ENCODE data around the gene ASTN2. TPM values are rescaled to one million over a fixed set of nuclear protein-coding genes. Genes with fewer than 3 reads are reported as not detected.

Gene ASTN2
- total RNA-seq, 1 donor from 2014 or later = 15.9 TPM

DNA sequence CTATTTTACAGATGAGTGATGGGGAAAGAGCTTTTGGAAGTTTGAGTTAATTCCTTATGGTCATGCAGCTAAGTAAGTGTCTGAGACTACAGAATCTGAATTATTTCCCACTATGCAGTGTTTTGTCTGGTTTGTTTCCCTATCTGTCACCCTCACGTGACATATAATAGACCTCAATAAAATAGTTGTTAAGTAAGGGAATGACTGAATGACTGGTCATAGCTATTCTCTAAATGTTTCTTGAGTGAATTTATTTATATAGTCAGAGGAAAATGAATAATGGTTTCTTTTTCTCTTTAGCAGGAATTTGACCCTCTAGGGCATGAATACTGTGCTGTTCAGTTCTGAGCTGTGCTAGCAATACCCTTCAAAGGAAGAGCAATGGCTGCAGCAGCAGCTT, 717.5 kb downstream of the ASTN2 start:
- Mint-ChIP-seq H3K27ac (no peak overlapping the region), H3K4me1 (ENCODE audit: unreplicated experiment) (peaks cover 24% of the 10 kb centered on the region)

GRCh38 chr9:116695438-116695837, 719.4 kb downstream of the ASTN2 start:
- no peak for DNase-seq (ENCODE audit: extremely low spot score, unreplicated experiment)
- Mint-ChIP-seq H3K27ac (no peak overlapping the region), H3K4me3 (no peak overlapping the region), H3K9me3 (peaks cover 5% of the 10 kb centered on the region), H3K36me3 (peaks cover 41% of the 10 kb centered on the region), H3K27me3 (no peaks in the 10 kb centered on the region), H3K4me1 (ENCODE audit: unreplicated experiment) (peaks cover 14% of the 10 kb centered on the region)
- TF ChIP-seq, protein P1, sequence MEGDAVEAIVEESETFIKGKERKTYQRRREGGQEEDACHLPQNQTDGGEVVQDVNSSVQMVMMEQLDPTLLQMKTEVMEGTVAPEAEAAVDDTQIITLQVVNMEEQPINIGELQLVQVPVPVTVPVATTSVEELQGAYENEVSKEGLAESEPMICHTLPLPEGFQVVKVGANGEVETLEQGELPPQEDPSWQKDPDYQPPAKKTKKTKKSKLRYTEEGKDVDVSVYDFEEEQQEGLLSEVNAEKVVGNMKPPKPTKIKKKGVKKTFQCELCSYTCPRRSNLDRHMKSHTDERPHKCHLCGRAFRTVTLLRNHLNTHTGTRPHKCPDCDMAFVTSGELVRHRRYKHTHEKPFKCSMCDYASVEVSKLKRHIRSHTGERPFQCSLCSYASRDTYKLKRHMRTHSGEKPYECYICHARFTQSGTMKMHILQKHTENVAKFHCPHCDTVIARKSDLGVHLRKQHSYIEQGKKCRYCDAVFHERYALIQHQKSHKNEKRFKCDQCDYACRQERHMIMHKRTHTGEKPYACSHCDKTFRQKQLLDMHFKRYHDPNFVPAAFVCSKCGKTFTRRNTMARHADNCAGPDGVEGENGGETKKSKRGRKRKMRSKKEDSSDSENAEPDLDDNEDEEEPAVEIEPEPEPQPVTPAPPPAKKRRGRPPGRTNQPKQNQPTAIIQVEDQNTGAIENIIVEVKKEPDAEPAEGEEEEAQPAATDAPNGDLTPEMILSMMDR (conservative IDR thresholded peaks at IDR 0.05) = no peak

More for the DNA sequence above, 717.5 kb downstream of the ASTN2 start:
- Mint-ChIP-seq H3K36me3 (peaks cover 55% of the 10 kb centered on the region), H3K4me3 (no peak overlapping the region), H3K9me3 (peaks cover 5% of the 10 kb centered on the region), H3K27me3 (no peaks in the 10 kb centered on the region)
- TF ChIP-seq, protein P1 (conservative IDR thresholded peaks at IDR 0.05) = no peak
- DNase-seq (ENCODE audit: extremely low spot score, unreplicated experiment) = no peak

DNA sequence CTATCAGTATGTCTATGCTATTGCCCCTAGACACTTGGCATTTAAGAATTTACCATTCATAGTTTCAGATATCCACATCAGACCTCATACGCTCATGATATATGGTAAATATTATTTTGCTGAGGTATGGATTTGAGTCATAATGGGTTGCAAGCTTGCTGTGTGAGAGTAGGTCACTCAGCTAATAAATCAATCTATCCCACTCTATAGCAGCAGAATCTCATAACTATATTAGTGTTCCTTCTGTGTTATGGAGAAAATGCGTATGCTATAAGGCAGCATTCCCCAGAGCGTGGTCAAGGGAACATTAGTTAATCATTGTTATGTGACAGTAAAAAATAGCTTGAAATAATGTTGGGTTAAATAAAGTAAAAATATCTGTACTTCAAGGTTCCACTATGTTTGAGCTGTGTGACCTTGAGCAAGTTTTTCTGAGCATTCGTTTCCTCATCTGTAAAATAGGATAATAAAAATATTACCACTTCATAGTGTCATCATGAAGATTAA, 720.0 kb downstream of the ASTN2 start:
- Mint-ChIP-seq H3K9me3 (peaks cover 5% of the 10 kb centered on the region), H3K4me1 (ENCODE audit: unreplicated experiment) (peaks cover 14% of the 10 kb centered on the region), H3K27ac (no peak overlapping the region), H3K4me3 (no peak overlapping the region), H3K27me3 (no peaks in the 10 kb centered on the region), H3K36me3 (peaks cover 36% of the 10 kb centered on the region)
- DNase-seq (ENCODE audit: extremely low spot score, unreplicated experiment) = no peak
- TF ChIP-seq, protein P1 (conservative IDR thresholded peaks at IDR 0.05) = no peak

- H3K4me3 Mint-ChIP-seq = no peak overlapping the region
- H3K4me1 Mint-ChIP-seq (ENCODE audit: unreplicated experiment) = peaks cover 24% of the 10 kb centered on the region
- no peak overlapping the region for H3K27ac Mint-ChIP-seq
- no peaks in the 10 kb centered on the region for H3K27me3 Mint-ChIP-seq
- TF ChIP-seq, protein P1 (conservative IDR thresholded peaks at IDR 0.05) = no peak
- H3K36me3 Mint-ChIP-seq = peaks cover 25% of the 10 kb centered on the region
- peaks cover 5% of the 10 kb centered on the region for H3K9me3 Mint-ChIP-seq
- no peak for DNase-seq (ENCODE audit: extremely low spot score, unreplicated experiment)
Measured at GRCh38 chr9:116693233-116693731, 721.6 kb downstream of the ASTN2 start.

DNA sequence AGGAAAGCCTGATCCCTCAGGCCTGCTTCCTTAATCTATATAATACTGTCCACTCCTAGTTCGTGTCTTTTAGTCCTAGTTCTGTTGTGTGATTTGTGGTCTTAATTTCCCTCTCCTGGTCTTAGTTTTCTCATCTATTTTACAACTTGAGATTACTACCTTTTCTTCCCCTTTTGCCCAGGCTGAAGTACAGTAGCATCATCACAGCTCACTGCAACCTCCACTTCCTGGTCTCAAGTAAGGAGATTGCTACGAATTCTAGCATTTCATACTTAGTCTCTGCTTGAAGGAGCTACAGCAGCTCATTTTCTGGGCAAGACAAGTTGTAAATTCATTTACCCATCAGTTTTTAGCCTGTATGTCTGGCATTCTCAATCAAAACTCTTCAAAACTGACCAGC, 722.2 kb downstream of the ASTN2 start:
- H3K27me3 Mint-ChIP-seq = no peaks in the 10 kb centered on the region
- H3K9me3 Mint-ChIP-seq = peaks cover 5% of the 10 kb centered on the region
- peaks cover 31% of the 10 kb centered on the region for H3K4me1 Mint-ChIP-seq (ENCODE audit: unreplicated experiment)
- no peak for DNase-seq (ENCODE audit: extremely low spot score, unreplicated experiment)
- H3K27ac Mint-ChIP-seq = no peak overlapping the region
- peaks cover 19% of the 10 kb centered on the region for H3K36me3 Mint-ChIP-seq
- TF ChIP-seq, protein P1 (conservative IDR thresholded peaks at IDR 0.05) = no peak
- H3K4me3 Mint-ChIP-seq = no peak overlapping the region
